SJSA1 (cell line): ENCODE data around the gene CAMK2A. TPM values are rescaled to one million over a fixed set of nuclear protein-coding genes. Genes with fewer than 3 reads are reported as not detected.

Experiments
- DNase-seq, 2 experiments: peaks; one replicate each; pipeline ENCODE4 v3.0.0-alpha.2; 2015 to 2020; ENCODE audit warnings: low spot score in 2 of 2, low read depth in 1 of 2
- H3K27ac ChIP-seq: fragments of 250-450 bp; sonication (Bioruptor Pico); 2 replicates; pipeline ENCODE4 v1.5.1; 2020; ENCODE audit warnings: mild to moderate bottlenecking, moderate library complexity
- H3K27me3 ChIP-seq: fragments of 250-450 bp; sonication (Bioruptor Pico); replicated peaks from 2 replicates; pipeline ENCODE4 v1.5.1; 2020; ENCODE audit warnings: mild to moderate bottlenecking, moderate library complexity
- H3K36me3 ChIP-seq: fragments of 250-450 bp; sonication (Bioruptor Pico); 2 replicates; pipeline ENCODE4 v1.5.1; 2020; ENCODE audit warnings: mild to moderate bottlenecking
- H3K4me1 ChIP-seq: fragments of 250-450 bp; sonication (Bioruptor Pico); replicated peaks from 2 replicates; pipeline ENCODE4 v1.6.1; 2021; ENCODE audit warnings: mild to moderate bottlenecking
- H3K4me3 ChIP-seq: fragments of 250-450 bp; sonication (Bioruptor Pico); 2 replicates; pipeline ENCODE4 v1.5.1; 2020; ENCODE audit warnings: mild to moderate bottlenecking
- H3K9me3 ChIP-seq: fragments of 250-450 bp; sonication (Bioruptor Pico); replicated peaks from 2 replicates; pipeline ENCODE4 v1.5.1; 2020; ENCODE audit warnings: mild to moderate bottlenecking
- total RNA-seq: library from RNA; depleted of rRNA; stranded (reverse); fragments of >200 nt; shearing (Covaris generic); gene quantifications from 2 replicates; pipeline ENCODE4 v1.2.3, GENCODE V29; 2014

CAMK2A gene
- total RNA-seq, 1 experiment from 2014 or later = not detected

DNA sequence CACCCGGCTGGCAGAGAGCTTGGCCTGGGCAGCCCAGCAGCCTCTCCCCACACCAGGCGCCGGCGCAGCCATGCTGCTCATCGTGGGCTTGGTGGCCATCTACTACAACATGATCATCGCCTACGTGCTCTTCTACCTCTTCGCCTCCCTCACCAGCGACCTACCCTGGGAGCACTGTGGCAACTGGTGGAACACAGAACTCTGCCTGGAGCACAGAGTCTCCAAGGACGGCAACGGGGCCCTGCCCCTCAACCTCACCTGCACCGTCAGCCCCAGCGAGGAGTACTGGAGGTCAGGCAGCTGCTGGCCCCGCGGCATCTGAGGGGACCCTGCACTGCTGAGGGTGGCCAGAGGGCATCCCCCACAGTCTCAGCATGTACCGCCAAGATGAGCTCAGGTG lies 92.6 kb downstream of the CAMK2A start:
- Histone ChIP-seq H3K27ac (no peak overlapping the region), H3K36me3 (no peaks in the 10 kb centered on the region), H3K27me3 (no peaks in the 10 kb centered on the region), H3K4me3 (no peak overlapping the region), H3K4me1 (no peaks in the 10 kb centered on the region), H3K9me3 (no peaks in the 10 kb centered on the region)
- no peak for DNase-seq

- no peaks in the 10 kb centered on the region for H3K27me3 ChIP-seq
- no peak overlapping the region for H3K27ac ChIP-seq
- peaks cover 3% of the 10 kb centered on the region for H3K4me1 ChIP-seq
- H3K36me3 ChIP-seq = no peaks in the 10 kb centered on the region
- no peaks in the 10 kb centered on the region for H3K9me3 ChIP-seq
- H3K4me3 ChIP-seq = no peak overlapping the region
- DNase-seq = no peak
Observed at GRCh38 chr5:150196514-150196913, 93.1 kb downstream of the CAMK2A start.

GRCh38 chr5:150195736-150196485 lies 93.7 kb downstream of the CAMK2A start:
- H3K27me3 ChIP-seq = no peaks in the 10 kb centered on the region

DNA sequence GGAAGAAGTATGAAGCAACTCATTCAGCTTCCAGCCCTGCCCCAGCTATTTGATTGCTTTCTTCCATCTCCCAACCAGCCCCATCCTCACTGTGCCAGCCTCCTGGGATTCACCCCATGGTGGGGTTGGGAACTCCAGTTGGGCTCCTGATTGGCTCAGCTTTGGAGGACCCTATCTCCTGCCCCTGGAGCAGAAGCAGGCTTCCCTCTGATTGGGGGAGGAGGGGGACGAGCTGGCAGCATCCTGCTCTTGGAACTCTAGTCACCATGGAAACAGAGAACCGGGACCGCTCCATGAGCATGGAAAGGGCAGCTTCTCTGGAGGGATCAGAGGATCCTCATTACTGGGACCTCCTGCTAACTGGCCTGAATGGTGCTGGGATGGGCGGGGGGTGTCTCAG lies 97.1 kb downstream of the CAMK2A start:
- DNase-seq = no peak
- Histone ChIP-seq H3K27ac (no peak overlapping the region), H3K9me3 (no peaks in the 10 kb centered on the region), H3K4me3 (no peak overlapping the region), H3K4me1 (peaks cover 9% of the 10 kb centered on the region), H3K27me3 (peaks cover 7% of the 10 kb centered on the region; the same call in 1 of the 2 replicates), H3K36me3 (no peaks in the 10 kb centered on the region)

More at GRCh38 chr5:150195736-150196485, 93.7 kb downstream of the CAMK2A start:
- Histone ChIP-seq H3K9me3 (no peaks in the 10 kb centered on the region), H3K27ac (no peak overlapping the region), H3K36me3 (no peaks in the 10 kb centered on the region), H3K4me1 (peaks cover 9% of the 10 kb centered on the region), H3K4me3 (no peak overlapping the region)
- no peak for DNase-seq

- Histone ChIP-seq H3K4me3 (no peak overlapping the region), H3K9me3 (no peaks in the 10 kb centered on the region), H3K27ac (no peak overlapping the region), H3K36me3 (no peaks in the 10 kb centered on the region), H3K27me3 (peaks cover 7% of the 10 kb centered on the region; the same call in 1 of the 2 replicates), H3K4me1 (peaks cover 9% of the 10 kb centered on the region)
- DNase-seq = no peak
Observed at GRCh38 chr5:150190987-150191386, 98.6 kb downstream of the CAMK2A start.

DNA sequence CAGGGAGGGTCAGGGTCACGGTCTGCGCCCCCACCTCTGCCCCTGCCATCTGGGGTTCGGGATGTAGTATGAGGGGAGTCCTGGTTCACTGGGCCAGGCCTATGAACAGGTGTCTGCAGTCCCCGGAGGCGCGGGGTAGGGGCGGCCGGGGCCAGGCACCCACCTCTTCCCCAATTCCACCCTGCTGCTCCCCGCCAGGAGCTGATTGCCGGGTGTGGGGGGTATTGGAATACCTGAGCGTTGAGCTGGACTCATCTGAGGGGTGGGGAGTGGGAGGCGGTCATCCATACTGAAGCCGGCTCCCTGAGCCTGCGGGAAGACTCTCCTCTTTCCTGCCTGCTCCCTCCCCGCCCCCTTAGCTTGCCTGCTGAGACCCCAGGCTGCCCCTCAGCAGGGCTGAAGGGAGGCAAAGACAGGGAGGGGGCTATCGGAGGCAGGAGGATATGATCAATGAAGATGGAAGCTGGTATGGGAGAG lies 99.0 kb downstream of the CAMK2A start:
- DNase-seq = no peak
- Histone ChIP-seq H3K4me3 (no peak overlapping the region), H3K9me3 (no peaks in the 10 kb centered on the region), H3K36me3 (no peaks in the 10 kb centered on the region), H3K27ac (no peak overlapping the region), H3K27me3 (peaks cover 7% of the 10 kb centered on the region; the same call in 1 of the 2 replicates), H3K4me1 (peaks cover 9% of the 10 kb centered on the region)

- H3K4me1 ChIP-seq = peaks cover 9% of the 10 kb centered on the region
- no peak for DNase-seq
- H3K36me3 ChIP-seq = no peaks in the 10 kb centered on the region
- peaks cover 7% of the 10 kb centered on the region; the same call in 1 of the 2 replicates for H3K27me3 ChIP-seq
- no peak within 1 kb of the TSS for H3K27ac ChIP-seq
- H3K4me3 ChIP-seq = no peak within 1 kb of the TSS
- no peaks in the 10 kb centered on the region for H3K9me3 ChIP-seq
Observed at GRCh38 chr5:150189728-150190502, 99.7 kb downstream of the CAMK2A start, which contains the start of gene SLC6A7. Gene SLC6A7, plus strand, starts transcription at chr5:150190062. Its CDS starts 266 bp downstream, at chr5:150190328.

DNA sequence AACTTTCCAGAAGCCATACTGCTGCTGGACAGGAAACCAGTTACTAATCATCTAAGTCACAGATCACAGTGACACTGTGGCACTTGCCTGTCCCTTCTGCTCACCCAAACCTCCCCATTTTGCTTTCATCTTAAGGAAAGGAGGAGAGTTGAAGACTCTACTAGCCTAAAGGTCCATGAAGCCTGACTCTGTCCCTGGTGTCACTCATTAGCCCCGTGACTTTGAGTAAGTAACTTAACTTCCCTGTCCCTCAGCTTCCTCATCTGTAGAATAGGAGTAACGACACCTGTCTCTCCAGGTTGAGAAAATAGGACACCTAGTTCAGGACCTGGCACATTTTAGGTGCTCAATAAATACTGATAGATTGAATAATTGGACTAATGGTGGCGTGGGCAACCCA lies 100.2 kb downstream of the CAMK2A start:
- H3K27me3 ChIP-seq = peaks cover 7% of the 10 kb centered on the region; the same call in 1 of the 2 replicates
- DNase-seq = no peak
- H3K27ac ChIP-seq = no peak overlapping the region

DNA sequence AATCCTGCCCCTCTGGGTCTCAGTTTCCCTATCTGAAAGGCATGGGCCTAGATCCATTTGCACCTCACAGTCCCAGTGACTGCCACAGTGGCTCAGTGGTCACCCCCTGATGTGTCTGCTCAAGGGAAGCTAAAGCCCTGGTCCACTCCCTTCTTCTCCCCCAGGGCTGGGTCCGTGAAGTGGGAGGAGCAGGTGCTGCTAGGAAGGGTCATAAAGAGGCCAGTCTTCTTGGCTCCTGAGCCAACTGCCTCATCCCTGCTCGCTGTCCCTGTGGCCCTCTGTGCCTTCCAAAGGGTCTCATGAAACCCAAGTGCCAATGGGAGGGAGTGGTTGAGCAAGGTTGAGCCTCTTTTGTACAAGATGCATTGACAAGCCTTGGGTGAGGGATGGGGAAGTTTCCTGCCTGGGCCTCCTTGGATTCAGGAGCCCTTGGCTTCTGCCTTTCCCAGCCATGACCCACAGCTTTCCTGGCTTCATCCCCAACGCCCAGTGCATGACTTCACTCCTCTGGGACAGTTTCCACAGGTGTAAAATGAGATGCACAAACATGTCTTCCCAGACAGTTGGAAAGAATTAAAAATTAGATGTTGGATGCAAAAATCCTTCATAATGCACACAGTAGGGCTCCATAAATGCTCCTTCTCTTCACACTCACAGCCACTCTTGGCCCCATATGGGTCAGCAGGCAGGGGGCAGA lies 101.3 kb downstream of the CAMK2A start:
- H3K36me3 ChIP-seq = no peaks in the 10 kb centered on the region
- no peaks in the 10 kb centered on the region for H3K9me3 ChIP-seq
- no peak overlapping the region for H3K4me3 ChIP-seq
- H3K27ac ChIP-seq = no peak overlapping the region
- no peak for DNase-seq
- peaks cover 9% of the 10 kb centered on the region for H3K4me1 ChIP-seq
- peaks cover 7% of the 10 kb centered on the region; the same call in 1 of the 2 replicates for H3K27me3 ChIP-seq

More for the DNA sequence above, 100.2 kb downstream of the CAMK2A start:
- Histone ChIP-seq H3K4me1 (peaks cover 9% of the 10 kb centered on the region), H3K4me3 (no peak overlapping the region), H3K36me3 (no peaks in the 10 kb centered on the region), H3K9me3 (no peaks in the 10 kb centered on the region)

DNA sequence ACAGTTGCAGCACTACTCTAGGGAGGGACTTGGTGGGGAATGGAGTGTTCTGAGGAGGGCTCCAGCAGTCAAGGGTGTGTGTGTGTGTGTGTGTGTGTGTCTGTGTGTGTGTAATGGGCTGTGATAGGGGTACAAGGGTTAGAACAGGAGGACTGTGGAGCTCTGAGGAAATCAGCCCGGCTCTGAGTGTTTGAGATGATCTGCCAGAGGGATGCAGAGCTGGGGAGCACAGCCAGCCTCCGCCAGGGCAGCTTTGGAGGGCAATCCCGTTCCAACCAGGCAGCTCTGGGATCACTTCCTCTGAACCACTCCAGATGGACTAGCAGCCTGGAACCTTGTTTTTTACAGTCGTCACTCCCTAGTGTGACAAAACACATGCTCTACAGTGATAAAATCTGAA lies 102.7 kb downstream of the CAMK2A start:
- Histone ChIP-seq H3K9me3 (no peaks in the 10 kb centered on the region), H3K4me3 (no peak overlapping the region), H3K4me1 (peaks cover 17% of the 10 kb centered on the region), H3K27ac (no peak overlapping the region), H3K36me3 (no peaks in the 10 kb centered on the region), H3K27me3 (peaks cover 7% of the 10 kb centered on the region; the same call in 1 of the 2 replicates)
- DNase-seq = no peak

GRCh38 chr5:150186137-150186536 lies 103.4 kb downstream of the CAMK2A start:
- Histone ChIP-seq H3K36me3 (no peaks in the 10 kb centered on the region), H3K4me1 (peaks cover 18% of the 10 kb centered on the region), H3K9me3 (no peaks in the 10 kb centered on the region), H3K27ac (no peak overlapping the region), H3K4me3 (no peak overlapping the region), H3K27me3 (peaks cover 7% of the 10 kb centered on the region; the same call in 1 of the 2 replicates)
- no peak for DNase-seq

DNA sequence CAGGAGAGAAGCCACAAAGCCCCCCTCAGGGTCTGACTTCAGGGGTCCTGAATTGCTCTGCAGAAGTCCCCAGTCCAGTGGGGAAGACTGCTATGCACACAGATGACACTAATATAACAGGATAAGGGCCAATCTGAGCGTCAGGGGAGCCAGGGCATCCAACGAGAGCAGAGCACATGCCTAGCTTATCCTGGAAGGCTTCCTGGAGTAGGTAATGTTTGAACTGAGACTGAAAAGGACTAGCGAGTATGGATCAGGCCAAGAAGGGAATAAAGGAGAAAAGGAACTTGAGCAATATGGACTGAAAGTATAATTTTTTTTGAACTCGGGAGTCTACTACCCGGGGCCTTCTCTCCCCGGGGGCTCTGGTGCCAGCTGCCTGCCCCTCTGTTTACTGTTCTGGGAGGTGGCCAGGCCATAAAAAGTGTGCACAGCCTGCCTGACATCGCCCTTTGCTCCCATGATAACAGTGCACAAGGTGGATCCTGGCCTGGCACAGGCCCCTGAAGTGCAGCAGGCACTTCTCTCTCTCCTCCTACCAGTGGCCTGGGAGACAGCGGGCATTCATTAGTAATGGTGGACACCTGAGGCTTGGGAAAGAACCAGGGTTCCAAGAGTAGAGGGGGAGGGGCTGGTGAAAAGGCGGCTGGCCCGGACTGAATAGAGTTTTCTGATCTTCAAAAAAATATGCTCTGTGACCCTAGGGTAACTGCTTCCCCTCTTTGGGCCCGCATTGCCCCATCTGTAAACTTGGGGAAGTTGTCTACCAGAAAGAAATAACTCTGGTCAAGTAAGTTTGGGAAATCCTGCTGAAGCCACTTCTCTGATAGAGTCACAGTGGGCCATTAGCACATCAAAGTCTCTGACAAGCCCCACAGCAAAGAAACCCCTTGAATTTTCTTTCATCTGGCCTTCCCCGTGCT lies 104.3 kb downstream of the CAMK2A start:
- Histone ChIP-seq H3K27ac (no peak overlapping the region), H3K27me3 (peaks cover 7% of the 10 kb centered on the region; the same call in 1 of the 2 replicates), H3K9me3 (no peaks in the 10 kb centered on the region), H3K4me3 (no peak overlapping the region), H3K36me3 (no peaks in the 10 kb centered on the region), H3K4me1 (peaks cover 24% of the 10 kb centered on the region)
- no peak for DNase-seq

- no peak for DNase-seq
- no peaks in the 10 kb centered on the region for H3K27me3 ChIP-seq
Observed at GRCh38 chr5:150184006-150184405, 105.6 kb downstream of the CAMK2A start.

More at GRCh38 chr5:150184006-150184405, 105.6 kb downstream of the CAMK2A start:
- H3K9me3 ChIP-seq = no peaks in the 10 kb centered on the region
- H3K27ac ChIP-seq = no peak overlapping the region
- H3K4me3 ChIP-seq = no peak overlapping the region
- peaks cover 37% of the 10 kb centered on the region for H3K4me1 ChIP-seq
- H3K36me3 ChIP-seq = no peaks in the 10 kb centered on the region
